ENCODE data around the gene KLHL22.

- TF ChIP-seq CTCF (IDR thresholded peaks at IDR 0.05; ENCODE audit: control extremely low read depth in 1 of 3, insufficient read depth in 1 of 3, low read depth in 1 of 3, low read length in 3 of 3): no peak
- TF ChIP-seq EP300 (IDR thresholded peaks at IDR 0.05; ENCODE audit: borderline replicate concordance in 1 of 2, low read depth in 2 of 2, low read length in 2 of 2): no peak
- TF ChIP-seq GABPA (IDR thresholded peaks at IDR 0.05; ENCODE audit: borderline replicate concordance, insufficient read depth, low read length): no peak
- TF ChIP-seq RBBP5 (IDR thresholded peaks at IDR 0.05; ENCODE audit: borderline replicate concordance, low read depth, low read length): no peak
- no peak for TF ChIP-seq SP1 (IDR thresholded peaks at IDR 0.05; ENCODE audit: low read depth, low read length)
- TF ChIP-seq CHD7 (IDR thresholded peaks at IDR 0.05; ENCODE audit: insufficient replicate concordance, low read length): no peak
- TF ChIP-seq POLR2AphosphoS5 (IDR thresholded peaks at IDR 0.05; ENCODE audit: low read depth, low read length): no peak
- TF ChIP-seq TEAD4 (IDR thresholded peaks at IDR 0.05; ENCODE audit: low read depth, low read length): no peak
- no peak for TF ChIP-seq RNF2 (IDR thresholded peaks at IDR 0.05; ENCODE audit: borderline replicate concordance, low read depth, low read length, missing control alignments, poor library complexity, severe bottlenecking)
These were observed 13.2 kb upstream of the KLHL22 start for GRCh38 chr22:20508815-20509271.

Measured in H1 (cell line).